ENCODE results near the gene DNAJB11.

DNA sequence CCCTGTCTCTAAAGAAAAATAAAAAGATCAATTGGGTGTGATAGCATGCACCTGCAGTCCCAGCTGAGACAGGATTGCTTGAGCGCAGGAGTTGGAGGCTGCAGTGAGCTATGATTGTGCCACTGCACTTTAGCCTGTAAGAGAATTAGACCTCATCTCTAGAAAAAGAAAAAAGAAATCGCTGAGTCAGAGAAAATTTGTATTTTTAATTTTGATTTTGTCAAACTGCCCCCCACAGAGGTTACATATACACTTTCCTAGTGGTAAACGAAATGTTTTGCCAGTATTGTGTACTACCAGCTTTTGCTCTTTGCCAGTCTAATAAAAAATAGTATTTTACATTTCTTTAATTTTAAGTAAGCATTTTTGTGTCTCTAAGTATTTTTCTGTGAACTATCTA, 21.0 kb upstream of the DNAJB11 start:
- TF ChIP-seq TAF1 (IDR thresholded peaks at IDR 0.05; ENCODE audit: low read depth, low read length) (no peak), POLR2AphosphoS5 (IDR thresholded peaks at IDR 0.05; ENCODE audit: low read depth, low read length) (no peak), POLR2A (IDR thresholded peaks at IDR 0.05; ENCODE audit: low read depth, low read length) (no peak)
